K562 (cell line): ENCODE results near the gene C13orf42. TPM values are rescaled to one million over a fixed set of nuclear protein-coding genes. Genes with fewer than 3 reads are reported as not detected.

ENCODE experiments used
- ATAC-seq: fragments of 200-7000 bp; cut with Tn5 transposase; 3 replicates; pipeline ENCODE4 v1.9.1; 2020; ENCODE audit warnings: moderate library complexity
- BruUV-seq: library from RNA; stranded (reverse); fragments of 400-500 nt; replicated peaks from 2 replicates; lab custom pipeline; 2021; lab: Mats Ljungman, UMichigan
- CTCF ChIA-PET: fragments of 300-600 bp; formaldehyde crosslinking; extraction: SDS; loops from one replicate; lab custom pipeline; 2021; ENCODE audit warnings: low intra/inter-chr PET ratio; lab: Yijun Ruan, JAX
- POLR2A ChIA-PET: fragments of 300-600, 350-650 bp; sonication (Branson Sonifier 250); formaldehyde crosslinking; extraction: SDS; loops from one replicate; lab custom pipeline; 2021; ENCODE audit warnings: antibody characterized with exemption, inconsistent platforms; lab: Yijun Ruan, JAX
- DNase-seq, 4 experiments: peaks; one replicate each; pipeline versions ENCODE4 v3.0.0 to v3.0.0-alpha.2; 2011 to 2018; ENCODE audit warnings: low spot score in 3 of 4, mixed read lengths in 3 of 4; ENCODE audit errors: extremely low read depth in 1 of 4
- FAIRE-seq: peaks from 2 replicates; lab custom pipeline; 2011; peaks lifted over from hg19 to GRCh38; lab: Jason Lieb, UNC
- H2AFZ ChIP-seq: 2 replicates; pipeline ENCODE4 v1.6.0; 2011; ENCODE audit warnings: low read depth, low read length, control low read depth, inconsistent platforms
- H3K27ac ChIP-seq: fragments of 200-600 bp; 3 replicates; pipeline ENCODE4 v1.8.0; 2011; ENCODE audit warnings: low read depth, mild to moderate bottlenecking, control low read depth, inconsistent platforms, low read length, moderate library complexity, mixed read lengths; ENCODE audit errors: extremely low read depth
- H3K27me3 ChIP-seq, 2 experiments: fragments of 300-600 bp in 1 of 2; 2 replicates in 1 of 2; 3 replicates in 1 of 2; pipeline versions ENCODE4 v1.6.0 to v1.8.0; 2011; ENCODE audit warnings: inconsistent platforms in 2 of 2, low read length in 2 of 2, mild to moderate bottlenecking in 1 of 2, mixed read lengths in 1 of 2, moderate library complexity in 1 of 2; ENCODE audit not compliant: control insufficient read depth in 2 of 2, insufficient read depth in 2 of 2
- H3K36me3 ChIP-seq: fragments of 300-600 bp; 3 replicates; pipeline ENCODE4 v1.8.0; 2011; ENCODE audit warnings: mild to moderate bottlenecking, low read length, inconsistent platforms; ENCODE audit not compliant: control insufficient read depth, insufficient read depth
- H3K4me1 ChIP-seq, 2 experiments: fragments of 200-600 bp in 1 of 2; replicated peaks in 1 of 2; 2 replicates in 1 of 2; 3 replicates in 1 of 2; pipeline versions ENCODE4 v1.5.1 to v1.8.0; 2011; ENCODE audit warnings: inconsistent platforms in 2 of 2, low read length in 2 of 2, mild to moderate bottlenecking in 1 of 2, mixed read lengths in 1 of 2, moderate library complexity in 1 of 2; ENCODE audit not compliant: control insufficient read depth in 2 of 2, insufficient read depth in 2 of 2
- H3K4me2 ChIP-seq: 2 replicates; pipeline ENCODE4 v1.6.1; 2011; ENCODE audit warnings: low read length, control low read depth, inconsistent platforms, mixed read lengths; ENCODE audit not compliant: insufficient read depth
- H3K4me3 ChIP-seq: fragments of 200-600 bp; sonication (generic), shearing (Covaris generic); 2 replicates; pipeline ENCODE4 v1.5.1; 2016; ENCODE audit warnings: control low read depth, inconsistent platforms
- H3K79me2 ChIP-seq: fragments of 200-600 bp; 3 replicates; pipeline ENCODE4 v1.8.0; 2011; ENCODE audit warnings: low read length, inconsistent platforms; ENCODE audit not compliant: control insufficient read depth, insufficient read depth
- H3K9ac ChIP-seq, 2 experiments: 2 replicates each; pipeline versions ENCODE4 v1.6.0 to v1.6.1; 2011; ENCODE audit warnings: low read depth in 2 of 2, low read length in 2 of 2, control low read depth in 1 of 2, inconsistent platforms in 1 of 2, mild to moderate bottlenecking in 1 of 2, mixed read lengths in 1 of 2; ENCODE audit not compliant: insufficient read depth in 1 of 2
- H3K9me1 ChIP-seq: one replicate; pipeline ENCODE4 v1.6.0; 2011; ENCODE audit warnings: inconsistent platforms, mild to moderate bottlenecking, low read length, moderate library complexity; ENCODE audit not compliant: control insufficient read depth, insufficient read depth
- H3K9me3 ChIP-seq: replicated peaks from 2 replicates; pipeline ENCODE4 v1.5.1; 2011; ENCODE audit warnings: low read depth, low read length, inconsistent platforms; ENCODE audit not compliant: control insufficient read depth, insufficient read depth
- H4K20me1 ChIP-seq: replicated peaks from 2 replicates; pipeline ENCODE4 v1.6.1; 2011; ENCODE audit warnings: low read length, inconsistent platforms, mixed read lengths; ENCODE audit not compliant: control insufficient read depth, insufficient read depth
- BACH1 ChIP-seq: fragments of 200-800 bp; sonication (Bioruptor generic); IDR thresholded peaks from 2 replicates; pipeline ENCODE4 v1.6.1; 2016; ENCODE audit warnings: missing genetic modification characterization, missing compliant biosample characterization
- C11orf30 ChIP-seq: fragments of 450-650 bp; IDR thresholded peaks from 2 replicates; pipeline ENCODE4 v1.6.1; 2016; ENCODE audit warnings: low read depth, mild to moderate bottlenecking
- CEBPB ChIP-seq: fragments of 450-650 bp; IDR thresholded peaks from 2 replicates; pipeline ENCODE4 v1.6.1; 2016; ENCODE audit warnings: missing genetic modification characterization, missing compliant biosample characterization
- CEBPG ChIP-seq, 3 experiments: fragments of 200-800 bp in 1 of 3; sonication (Bioruptor generic) in 1 of 3; sonication (generic) in 1 of 3; formaldehyde crosslinking in 1 of 3; IDR thresholded peaks in 2 of 3; conservative IDR thresholded peaks in 1 of 3; 2 replicates each; pipeline versions ENCODE4 v1.6.1 to v1.8.0; 2016 to 2022; ENCODE audit warnings: missing compliant biosample characterization in 2 of 3, missing genetic modification characterization in 2 of 3, mild to moderate bottlenecking in 1 of 3, missing genetic modification reagents in 1 of 3
- DLX4 ChIP-seq: fragments of 250-450 bp; sonication (Bioruptor Pico); IDR thresholded peaks from 2 replicates; pipeline ENCODE4 v1.6.1; 2021; ENCODE audit warnings: mild to moderate bottlenecking
- DPF2 ChIP-seq: fragments of 450-650 bp; IDR thresholded peaks from 2 replicates; pipeline ENCODE4 v1.6.1; 2016
- EP300 ChIP-seq: IDR thresholded peaks from 2 replicates; pipeline ENCODE4 v1.6.1; 2012; ENCODE audit warnings: low read length, improper control_type of control experiment
- FOSL1 ChIP-seq: fragments of 200-800 bp; sonication (Bioruptor generic); conservative IDR thresholded peaks from 2 replicates; pipeline ENCODE4 v1.6.1; 2016; ENCODE audit warnings: missing genetic modification characterization, missing compliant biosample characterization
- MAFF ChIP-seq: IDR thresholded peaks from 2 replicates; pipeline ENCODE4 v1.6.1; 2012; ENCODE audit warnings: low read length, improper control_type of control experiment
- MAFG ChIP-seq: fragments of 450-650 bp; conservative IDR thresholded peaks from 2 replicates; pipeline ENCODE4 v1.6.1; 2016; ENCODE audit warnings: missing genetic modification characterization, missing compliant biosample characterization
- MAFK ChIP-seq: IDR thresholded peaks from 2 replicates; pipeline ENCODE4 v1.6.1; 2011; ENCODE audit warnings: low read length, improper control_type of control experiment
- NFE2 ChIP-seq: IDR thresholded peaks from 2 replicates; pipeline ENCODE4 v1.6.1; 2014; ENCODE audit warnings: antibody characterized with exemption, low read depth
- NFE2L1 ChIP-seq: fragments of 450-650 bp; IDR thresholded peaks from 2 replicates; pipeline ENCODE4 v1.6.1; 2016; ENCODE audit warnings: missing genetic modification characterization, low read depth, mild to moderate bottlenecking, missing compliant biosample characterization, moderate library complexity, borderline replicate concordance
- NRF1 ChIP-seq, 2 experiments: fragments of 450-650 bp; IDR thresholded peaks in 1 of 2; conservative IDR thresholded peaks in 1 of 2; 2 replicates each; pipeline ENCODE4 v1.6.1; 2014; ENCODE audit warnings: mild to moderate bottlenecking in 2 of 2
- RBM34 ChIP-seq: fragments of 200-400 bp; formaldehyde crosslinking; IDR thresholded peaks from 2 replicates; pipeline ENCODE4 v1.6.1; 2018; ENCODE audit warnings: low read length, borderline replicate concordance; ENCODE audit not compliant: insufficient read depth
- SMARCA4 ChIP-seq: fragments of 450-650 bp; IDR thresholded peaks from 2 replicates; pipeline ENCODE4 v1.6.1; 2016
- YY1 ChIP-seq, 3 experiments: IDR thresholded peaks; 2 replicates each; pipeline ENCODE4 v1.6.1; 2011; ENCODE audit warnings: low read length in 2 of 3, mild to moderate bottlenecking in 2 of 3, moderate library complexity in 2 of 3, borderline replicate concordance in 1 of 3, control low read depth in 1 of 3, low read depth in 1 of 3; ENCODE audit not compliant: insufficient read depth in 3 of 3, insufficient replicate concordance in 2 of 3, control insufficient read depth in 1 of 3, insufficient read length in 1 of 3; ENCODE audit errors: extremely low read depth in 1 of 3
- ZFP91 ChIP-seq: sonication (generic); formaldehyde crosslinking; IDR thresholded peaks from 2 replicates; pipeline ENCODE4 v1.8.0; 2022; ENCODE audit warnings: mild to moderate bottlenecking, missing genetic modification reagents
- ZNF212 ChIP-seq: fragments of 450-650 bp; formaldehyde crosslinking; IDR thresholded peaks from 2 replicates; pipeline ENCODE4 v1.4.0; 2020; ENCODE audit warnings: mild to moderate bottlenecking
- ZNF316 ChIP-seq: fragments of 450-650 bp; IDR thresholded peaks from 2 replicates; pipeline ENCODE4 v1.6.1; 2016
- WGBS: fragments of 100-300 bp; shearing (Covaris generic); methylation state at CpG from one replicate; pipeline ENCODE4 v1.1.6; 2016; ENCODE audit warnings: low coverage, mixed read lengths; ENCODE audit not compliant: insufficient coverage; ENCODE audit errors: missing lambda C conversion rate; 5-methylcytosine and 5-hydroxymethylcytosine counted together
- in situ Hi-C: fragments of 300-500 bp; cut with MboI; formaldehyde crosslinking; loops from 4 replicates; pipeline ENCODE4 v1.15.0; 2018; ENCODE audit warnings: inconsistent platforms, mixed read lengths
- intact Hi-C: fragments of 100-400 bp; cut with micrococcal nuclease; formaldehyde crosslinking; loops from 2 replicates; pipeline ENCODE4 v1.14.2; 2022
- polyA plus RNA-seq, 8 experiments: library from polyadenylated mRNA; depleted of rRNA in 4 of 8; stranded (reverse) in 5 of 8; unstranded in 3 of 8; fragments of >200 nt; fragmentation: Nextera tagmentation in 2 of 8; fragmentation: Illumina TruSeq in 1 of 8; extraction: Ambion mirVana in 2 of 8; extraction: Trizol in 1 of 8; gene quantifications; 2 replicates each; pipeline versions ENCODE4 v1.2.1 to v1.2.3, GENCODE V29; 2011 to 2014; ENCODE audit warnings: inconsistent platforms in 1 of 8, missing spikeins in 1 of 8
- total RNA-seq, 7 experiments: library from RNA; depleted of rRNA in 6 of 7; stranded (reverse); fragments of >200 nt in 6 of 7; fragmentation: Illumina TruSeq in 2 of 7; extraction: Trizol in 2 of 7; gene quantifications; 2 replicates each; pipeline versions ENCODE4 v1.2.1 to v1.2.3, GENCODE V29; 2011 to 2021; ENCODE audit warnings: low replicate concordance in 1 of 7

C13orf42 gene
- total and polyA plus RNA-seq, 9 of the 15 experiments (the other 6 are each of a cell fraction or from before 2014, with no cell fraction given): 0.18 TPM; not detected in 8

DNA sequence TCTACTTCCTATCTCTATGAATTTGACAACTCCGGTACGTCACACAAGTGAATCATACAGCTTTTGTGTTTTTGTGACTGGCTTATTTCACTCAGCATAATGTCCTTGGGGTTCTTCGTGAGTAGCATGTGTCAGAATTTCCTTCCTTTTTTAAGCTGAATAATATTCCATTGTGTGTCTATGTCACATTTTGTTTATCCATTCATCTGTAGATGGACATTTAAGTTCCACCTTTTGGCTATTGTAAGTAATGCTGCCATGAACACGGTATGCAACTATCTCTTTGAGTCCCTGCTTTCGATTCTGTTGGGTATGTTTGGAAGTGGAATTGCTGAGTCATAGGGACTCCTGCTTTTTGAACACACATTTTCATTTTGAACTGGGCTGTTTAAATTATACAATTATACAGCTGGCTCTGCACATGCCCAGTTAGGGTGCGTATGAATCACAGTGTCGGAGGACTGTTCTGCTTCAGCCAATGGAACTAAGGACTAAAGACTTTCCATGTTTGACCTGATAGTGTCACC is 43.0 kb upstream of the C13orf42 start:
- H3K27ac ChIP-seq: no peak overlapping the region
- no peaks in the 10 kb centered on the region for H3K79me2 ChIP-seq
- no TSS peak for BruUV-seq
- POLR2A ChIA-PET: no interaction called here
- no peaks in the 10 kb centered on the region for H3K9me1 ChIP-seq
- H3K4me1 ChIP-seq: peaks cover 0 to 6% of the 10 kb centered on the region in 2 experiments; a peak in 3 of 5 replicates
- in situ Hi-C loops (no loop called here), intact Hi-C loops (no loop called here)
- no peaks in the 10 kb centered on the region for H4K20me1 ChIP-seq
- H3K4me2 ChIP-seq: peak overlapping the region; percentile 44; the same call in 1 of the 2 replicates
- peaks cover 0 to 4% of the 10 kb centered on the region in 2 experiments; a peak in 3 of 5 replicates for H3K27me3 ChIP-seq
- CTCF ChIA-PET: no interaction called here
- 0 out of 2 replicates have a peak, but pooled peaks have one; percentile 15 for TF ChIP-seq DPF2
- TF ChIP-seq ZFP91 (CRISPR knock-in tag): no peak
- peak; percentile 85 for TF ChIP-seq MAFF
- TF ChIP-seq NFE2: peak; percentile 86
- no peak for TF ChIP-seq ZNF212 (CRISPR knock-in tag)
- peak; percentile 21; the same call in 1 of the 2 replicates for TF ChIP-seq EP300
- TF ChIP-seq SMARCA4: 0 out of 2 replicates have a peak, but pooled peaks have one; percentile 27
- peak; percentile 97 for TF ChIP-seq MAFG (tag)
- TF ChIP-seq CEBPB (tag): peak; percentile 58
- peak; percentile 93 for TF ChIP-seq BACH1 (tag)
- TF ChIP-seq MAFK: peak; percentile 83
- peak; percentile 83 for TF ChIP-seq C11orf30
- peak; percentile 92 for TF ChIP-seq NFE2L1 (tag)
- TF ChIP-seq YY1 (IDR thresholded peaks at IDR 0.05; ENCODE audit: borderline replicate concordance in 1 of 3, control insufficient read depth in 1 of 3, extremely low read depth in 1 of 3, insufficient read depth in 3 of 3, insufficient read length in 1 of 3, insufficient replicate concordance in 2 of 3, low read depth in 1 of 3, low read length in 2 of 3): no peak
- peak; percentile 74 to 79 for TF ChIP-seq NRF1 (conservative IDR thresholded peaks at IDR 0.05 in 1 of 2, IDR thresholded peaks at IDR 0.05 in 1 of 2)
- TF ChIP-seq CEBPG (CRISPR knock-in tag; IDR thresholded peaks at IDR 0.05): no peak
- peak in 1 of 2 experiments; percentile 52; a peak in 2 of 4 replicates for TF ChIP-seq CEBPG (tag; conservative IDR thresholded peaks at IDR 0.05 in 1 of 2, IDR thresholded peaks at IDR 0.05 in 1 of 2)
- peak; percentile 32; the same call in 1 of the 2 replicates for TF ChIP-seq FOSL1 (tag)
- TF ChIP-seq ZNF316: peak; percentile 88
- no peak for TF ChIP-seq RBM34
- TF ChIP-seq DLX4 (CRISPR knock-in tag): no peak
- TF ChIP-seq, all 486 proteins: peak for 15
- DNase-seq (peak in 2 of 4 experiments; percentile 9), FAIRE-seq (no peak), ATAC-seq (peak; percentile 42)
- WGBS: 14% methylated on average over 7 of the region's 7 CpGs
- peak overlapping the region; percentile 62 for H2AFZ ChIP-seq
- H3K9me3 ChIP-seq: no peaks in the 10 kb centered on the region
- no peak overlapping the region for H3K9ac ChIP-seq
- no peaks in the 10 kb centered on the region for H3K36me3 ChIP-seq
- H3K4me3 ChIP-seq: no peak overlapping the region
